Gastroesophageal sphincter (tissue), 3 donors: ENCODE data around the gene ALKBH3.

Source experiments
- CTCF ChIP-seq, 4 experiments: fragments of 200-600 bp in 2 of 4; fragments of 450-650 bp in 2 of 4; sonication (generic) in 1 of 4; IDR thresholded peaks; one replicate each; pipeline ENCODE4 v1.5.1; 2017 to 2019; ENCODE audit warnings: antibody characterized with exemption in 4 of 4, mild to moderate bottlenecking in 2 of 4, moderate library complexity in 2 of 4
- EP300 ChIP-seq: sonication (generic); formaldehyde crosslinking; IDR thresholded peaks from one replicate; pipeline ENCODE4 v1.6.1; 2017; ENCODE audit warnings: antibody characterized with exemption, mild to moderate bottlenecking
- POLR2A ChIP-seq, 2 donors: fragments of 450-650 bp; IDR thresholded peaks; one replicate each; pipeline ENCODE4 v1.6.1; 2017; ENCODE audit warnings: antibody characterized with exemption in 2 of 2, mild to moderate bottlenecking in 2 of 2, moderate library complexity in 1 of 2
- POLR2AphosphoS5 ChIP-seq: sonication (generic); formaldehyde crosslinking; IDR thresholded peaks from one replicate; pipeline ENCODE4 v1.6.1; 2017; ENCODE audit warnings: antibody characterized with exemption

GRCh38 chr11:43952401-43953342, 72.0 kb downstream of the ALKBH3 start:
- no peak for TF ChIP-seq EP300
- TF ChIP-seq CTCF (IDR thresholded peaks at IDR 0.05): no peak
- no peak for TF ChIP-seq POLR2A (IDR thresholded peaks at IDR 0.05)
- TF ChIP-seq POLR2AphosphoS5: no peak
